SK-N-SH (cell line): ENCODE results near the gene CCDC141. TPM values are rescaled to one million over a fixed set of nuclear protein-coding genes. Genes with fewer than 3 reads are reported as not detected.

Source experiments
- CTCF ChIA-PET: fragments of 300-600, 350-600 bp; formaldehyde crosslinking; extraction: SDS; loops from one replicate; lab custom pipeline; 2021; lab: Yijun Ruan, JAX
- POLR2A ChIA-PET: fragments of 350-600 bp; sonication (Branson Sonifier 250); formaldehyde crosslinking; extraction: SDS; loops from one replicate; lab custom pipeline; 2020; ENCODE audit warnings: antibody characterized with exemption, inconsistent platforms; lab: Yijun Ruan, JAX
- DNase-seq: peaks from one replicate; pipeline ENCODE4 v3.0.0; 2012
- H2AFZ ChIP-seq: fragments of 200-600 bp; sonication (generic); 2 replicates; pipeline ENCODE4 v1.8.1; 2016; ENCODE audit warnings: antibody characterized with exemption, mild to moderate bottlenecking, low read depth
- H3F3A ChIP-seq: fragments of 200-600 bp; sonication (generic); replicated peaks from 2 replicates; pipeline ENCODE3; 2016; ENCODE audit warnings: antibody characterized with exemption, mild to moderate bottlenecking; ENCODE audit not compliant: insufficient read depth
- H3K27ac ChIP-seq, 2 experiments: fragments of 200-500 bp in 1 of 2; fragments of 200-600 bp in 1 of 2; sonication (Bioruptor generic) in 1 of 2; sonication (generic), shearing (Covaris generic) in 1 of 2; 2 replicates each; pipeline versions ENCODE4 v1.5.1 to v1.6.1; 2014 to 2016; ENCODE audit warnings: low read depth in 2 of 2, inconsistent platforms in 1 of 2, low read length in 1 of 2, mild to moderate bottlenecking in 1 of 2, mixed read lengths in 1 of 2
- H3K27me3 ChIP-seq: fragments of 200-600 bp; sonication (generic), shearing (Covaris generic); 2 replicates; pipeline ENCODE4 v1.6.1; 2016; ENCODE audit warnings: mixed run types; ENCODE audit not compliant: insufficient read depth
- H3K36me3 ChIP-seq, 2 experiments: fragments of 200-500 bp in 1 of 2; fragments of 200-600 bp in 1 of 2; sonication (Bioruptor generic) in 1 of 2; sonication (generic) in 1 of 2; replicated peaks in 1 of 2; 2 replicates each; pipeline versions ENCODE3 to v1.5.1; 2014 to 2016; ENCODE audit warnings: low read length in 1 of 2, mild to moderate bottlenecking in 1 of 2; ENCODE audit not compliant: insufficient read depth in 2 of 2, control insufficient read depth in 1 of 2
- H3K4me1 ChIP-seq, 2 experiments: fragments of 200-500 bp in 1 of 2; fragments of 200-600 bp in 1 of 2; sonication (Bioruptor generic) in 1 of 2; sonication (generic), shearing (Covaris generic) in 1 of 2; 2 replicates each; pipeline versions ENCODE4 v1.5.1 to v1.6.1; 2014 to 2016; ENCODE audit warnings: low read depth in 1 of 2, low read length in 1 of 2, mixed run types in 1 of 2; ENCODE audit not compliant: insufficient read depth in 2 of 2, control insufficient read depth in 1 of 2
- H3K4me2 ChIP-seq: fragments of 200-600 bp; sonication (generic), shearing (Covaris generic); 2 replicates; pipeline ENCODE4 v1.6.1; 2017; ENCODE audit warnings: mixed run types
- H3K4me3 ChIP-seq, 2 experiments: fragments of 200-500 bp in 1 of 2; fragments of 200-600 bp in 1 of 2; sonication (Bioruptor generic) in 1 of 2; sonication (generic), shearing (Covaris generic) in 1 of 2; 2 replicates each; pipeline versions ENCODE4 v1.5.1 to v1.8.1; 2014 to 2016; ENCODE audit warnings: low read depth in 2 of 2, inconsistent platforms in 1 of 2, low read length in 1 of 2, mild to moderate bottlenecking in 1 of 2, mixed read lengths in 1 of 2, moderate library complexity in 1 of 2
- H3K79me2 ChIP-seq: fragments of 200-600 bp; sonication (generic); 2 replicates; pipeline ENCODE4 v1.8.1; 2017; ENCODE audit warnings: mild to moderate bottlenecking; ENCODE audit not compliant: insufficient read depth
- H3K9ac ChIP-seq: fragments of 200-600 bp; sonication (generic); 2 replicates; pipeline ENCODE4 v1.6.1; 2017; ENCODE audit warnings: mixed run types
- H3K9me2 ChIP-seq: fragments of 200-600 bp; sonication (generic); 2 replicates; pipeline ENCODE4 v1.6.1; 2017; ENCODE audit warnings: mixed run types
- H3K9me3 ChIP-seq: fragments of 200-600 bp; sonication (generic); 2 replicates; pipeline ENCODE4 v1.6.1; 2017; ENCODE audit warnings: mixed run types, mild to moderate bottlenecking, moderate library complexity
- H4K20me1 ChIP-seq: fragments of 200-600 bp; sonication (generic); 2 replicates; pipeline ENCODE4 v1.6.1; 2017; ENCODE audit warnings: mild to moderate bottlenecking, mixed run types; ENCODE audit not compliant: insufficient read depth
- EZH2phosphoT487 ChIP-seq: fragments of 200-600 bp; sonication (generic); IDR thresholded peaks from 2 replicates; pipeline ENCODE4 v1.6.1; 2017; ENCODE audit warnings: low read depth, mixed run types, mild to moderate bottlenecking, antibody characterized with exemption, moderate library complexity, borderline replicate concordance
- FOSL2 ChIP-seq: IDR thresholded peaks from 2 replicates; pipeline ENCODE4 v1.4.0; 2012; ENCODE audit warnings: low read depth, mild to moderate bottlenecking, moderate library complexity, borderline replicate concordance
- GABPA ChIP-seq: IDR thresholded peaks from 2 replicates; pipeline ENCODE4 v1.4.0; 2012; ENCODE audit warnings: low read depth, mild to moderate bottlenecking
- IRF3 ChIP-seq: fragments of 150-350 bp; IDR thresholded peaks from 2 replicates; pipeline ENCODE4 v1.6.1; 2016; ENCODE audit warnings: mild to moderate bottlenecking, low read depth, low read length
- JUND ChIP-seq: IDR thresholded peaks from 2 replicates; pipeline ENCODE4 v1.4.0; 2012
- NRF1 ChIP-seq: IDR thresholded peaks from 2 replicates; pipeline ENCODE4 v1.6.1; 2012; ENCODE audit warnings: low read depth, mild to moderate bottlenecking, low read length
- RXRA ChIP-seq: IDR thresholded peaks from 2 replicates; pipeline ENCODE4 v1.4.0; 2012; ENCODE audit warnings: low read depth, mild to moderate bottlenecking, borderline replicate concordance
- USF1 ChIP-seq: IDR thresholded peaks from 2 replicates; pipeline ENCODE4 v1.4.0; 2012; ENCODE audit warnings: low read depth, borderline replicate concordance
- USF2 ChIP-seq: fragments of 150-350 bp; IDR thresholded peaks from 2 replicates; pipeline ENCODE4 v1.6.1; 2017; ENCODE audit warnings: antibody characterized with exemption, low read length, low read depth, borderline replicate concordance
- YY1 ChIP-seq: IDR thresholded peaks from 2 replicates; pipeline ENCODE4 v1.4.0; 2012; ENCODE audit warnings: low read depth, mild to moderate bottlenecking
- WGBS: methylation state at CpG from one replicate; pipeline ENCODE4 v1.1.6; 2017; ENCODE audit warnings: low lambda C conversion rate; 5-methylcytosine and 5-hydroxymethylcytosine counted together
- polyA plus RNA-seq, 3 experiments: library from polyadenylated mRNA; depleted of rRNA; stranded (reverse); fragments of >200 nt; gene quantifications; 2 replicates each; pipeline ENCODE4 v1.2.3, GENCODE V29; 2012
- TF ChIP-seq, protein P1 (sequence below): fragments of 200-600 bp; sonication (generic); IDR thresholded peaks from 2 replicates; pipeline ENCODE4 v1.6.1; 2017; ENCODE audit warnings: antibody characterized with exemption, mild to moderate bottlenecking, moderate library complexity
- TF ChIP-seq, protein P2 (sequence below): IDR thresholded peaks from 2 replicates; pipeline ENCODE4; 2012

The CCDC141 gene
- polyA plus RNA-seq, 1 of the 3 experiments (the other 2 are of a cell fraction): 0.02 TPM

GRCh38 chr2:178933493-178933892 is 116.4 kb downstream of the CCDC141 start:
- no peaks in the 10 kb centered on the region for H3K9me2 ChIP-seq
- no peaks in the 10 kb centered on the region for H3K79me2 ChIP-seq
- no peaks in the 10 kb centered on the region for H3K27me3 ChIP-seq
- no peak for DNase-seq
- no peak overlapping the region for H2AFZ ChIP-seq
- no peaks in the 10 kb centered on the region for H3F3A ChIP-seq
- no peaks in the 10 kb centered on the region for H3K4me1 ChIP-seq
- H3K4me3 ChIP-seq: no peak overlapping the region
- H3K9ac ChIP-seq: no peak overlapping the region
- H3K9me3 ChIP-seq: no peaks in the 10 kb centered on the region; the same call in 1 of the 2 replicates
- ChIA-PET POLR2A (no interaction called here), CTCF (interaction anchor here (1.2 kb wide), 1 partner anchor 20 kb away, joined by 4 read pairs; no protein-coding TSS in a partner anchor)
- H4K20me1 ChIP-seq: no peaks in the 10 kb centered on the region
- H3K4me2 ChIP-seq: no peak overlapping the region
- H3K27ac ChIP-seq: no peak overlapping the region
- no peaks in the 10 kb centered on the region for H3K36me3 ChIP-seq
- 40% methylated on average over 3 of the region's 3 CpGs for WGBS
- TF ChIP-seq, protein P1, sequence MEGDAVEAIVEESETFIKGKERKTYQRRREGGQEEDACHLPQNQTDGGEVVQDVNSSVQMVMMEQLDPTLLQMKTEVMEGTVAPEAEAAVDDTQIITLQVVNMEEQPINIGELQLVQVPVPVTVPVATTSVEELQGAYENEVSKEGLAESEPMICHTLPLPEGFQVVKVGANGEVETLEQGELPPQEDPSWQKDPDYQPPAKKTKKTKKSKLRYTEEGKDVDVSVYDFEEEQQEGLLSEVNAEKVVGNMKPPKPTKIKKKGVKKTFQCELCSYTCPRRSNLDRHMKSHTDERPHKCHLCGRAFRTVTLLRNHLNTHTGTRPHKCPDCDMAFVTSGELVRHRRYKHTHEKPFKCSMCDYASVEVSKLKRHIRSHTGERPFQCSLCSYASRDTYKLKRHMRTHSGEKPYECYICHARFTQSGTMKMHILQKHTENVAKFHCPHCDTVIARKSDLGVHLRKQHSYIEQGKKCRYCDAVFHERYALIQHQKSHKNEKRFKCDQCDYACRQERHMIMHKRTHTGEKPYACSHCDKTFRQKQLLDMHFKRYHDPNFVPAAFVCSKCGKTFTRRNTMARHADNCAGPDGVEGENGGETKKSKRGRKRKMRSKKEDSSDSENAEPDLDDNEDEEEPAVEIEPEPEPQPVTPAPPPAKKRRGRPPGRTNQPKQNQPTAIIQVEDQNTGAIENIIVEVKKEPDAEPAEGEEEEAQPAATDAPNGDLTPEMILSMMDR: no peak
- TF ChIP-seq USF2 (no peak), IRF3 (no peak), USF1 (no peak), YY1 (no peak), FOSL2 (no peak), NRF1 (no peak), RXRA (no peak), GABPA (no peak), JUND (no peak), EZH2phosphoT487 (no peak)
- TF ChIP-seq, protein P2, sequence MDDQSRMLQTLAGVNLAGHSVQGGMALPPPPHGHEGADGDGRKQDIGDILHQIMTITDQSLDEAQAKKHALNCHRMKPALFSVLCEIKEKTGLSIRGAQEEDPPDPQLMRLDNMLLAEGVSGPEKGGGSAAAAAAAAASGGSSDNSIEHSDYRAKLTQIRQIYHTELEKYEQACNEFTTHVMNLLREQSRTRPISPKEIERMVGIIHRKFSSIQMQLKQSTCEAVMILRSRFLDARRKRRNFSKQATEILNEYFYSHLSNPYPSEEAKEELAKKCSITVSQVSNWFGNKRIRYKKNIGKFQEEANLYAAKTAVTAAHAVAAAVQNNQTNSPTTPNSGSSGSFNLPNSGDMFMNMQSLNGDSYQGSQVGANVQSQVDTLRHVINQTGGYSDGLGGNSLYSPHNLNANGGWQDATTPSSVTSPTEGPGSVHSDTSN: no peak
- TF ChIP-seq, all 33 proteins: peak for 0
